Mesenchymal stem cell (in vitro differentiated cells and primary cell): ENCODE data around the gene RAB4A.
"Not testable (repeated sequence)": the region's sequence is repeated elsewhere in the genome, so short reads cannot be mapped to it uniquely, and the experiment has no call there.

Experiments used
- DNase-seq: peaks from one replicate; pipeline ENCODE4 v3.0.0-alpha.2; 2013
- H2AFZ ChIP-seq: one replicate; pipeline ENCODE4 v1.6.1; 2013; ENCODE audit warnings: low read depth, mild to moderate bottlenecking, control low read depth, inconsistent platforms, low read length, moderate library complexity
- H2AK5ac ChIP-seq: 2 replicates; pipeline ENCODE4 v1.6.1; 2013; ENCODE audit warnings: low read length, moderate library complexity, mild to moderate bottlenecking, inconsistent platforms; ENCODE audit not compliant: severe bottlenecking
- H2BK120ac ChIP-seq: one replicate; pipeline ENCODE4 v1.6.1; 2013; ENCODE audit warnings: low read depth, mild to moderate bottlenecking, inconsistent platforms, low read length, moderate library complexity
- H2BK12ac ChIP-seq, 2 experiments: one replicate each; pipeline ENCODE4 v1.6.1; 2013; ENCODE audit warnings: inconsistent platforms in 2 of 2, low read length in 2 of 2, mild to moderate bottlenecking in 2 of 2, moderate library complexity in 2 of 2, control low read depth in 1 of 2
- H2BK15ac ChIP-seq: one replicate; pipeline ENCODE4 v1.6.1; 2013; ENCODE audit warnings: mild to moderate bottlenecking, low read depth, inconsistent platforms; ENCODE audit not compliant: poor library complexity, severe bottlenecking
- H2BK5ac ChIP-seq: 2 replicates; pipeline ENCODE4 v1.6.1; 2013; ENCODE audit warnings: low read depth, mild to moderate bottlenecking, low read length, control low read depth, inconsistent platforms; ENCODE audit not compliant: poor library complexity, severe bottlenecking
- H3K14ac ChIP-seq, 2 experiments: one replicate each; pipeline ENCODE4 v1.6.1; 2013; ENCODE audit warnings: inconsistent platforms in 2 of 2, low read length in 2 of 2, control low read depth in 1 of 2, mild to moderate bottlenecking in 1 of 2, moderate library complexity in 1 of 2
- H3K18ac ChIP-seq, 2 experiments: one replicate each; pipeline ENCODE4 v1.6.1; 2013; ENCODE audit warnings: inconsistent platforms in 2 of 2, low read length in 2 of 2, control low read depth in 1 of 2, low read depth in 1 of 2, mild to moderate bottlenecking in 1 of 2
- H3K23ac ChIP-seq, 2 experiments: one replicate each; pipeline ENCODE4 v1.6.1; 2013; ENCODE audit warnings: inconsistent platforms in 2 of 2, low read length in 2 of 2, mild to moderate bottlenecking in 2 of 2, moderate library complexity in 2 of 2, control low read depth in 1 of 2
- H3K27ac ChIP-seq: 2 replicates; pipeline ENCODE4 v1.5.1; 2013; ENCODE audit warnings: mild to moderate bottlenecking, moderate library complexity, low read length, control low read depth, inconsistent platforms; ENCODE audit not compliant: poor library complexity, severe bottlenecking
- H3K27me3 ChIP-seq, 2 experiments: 2 replicates each; pipeline versions ENCODE4 v1.6.1 to v1.7.0; 2013; ENCODE audit warnings: low read length in 2 of 2, mild to moderate bottlenecking in 2 of 2, moderate library complexity in 2 of 2, control low read depth in 1 of 2, inconsistent platforms in 1 of 2; ENCODE audit not compliant: control insufficient read depth in 1 of 2, insufficient read depth in 1 of 2
- H3K36me3 ChIP-seq, 2 experiments: 2 replicates each; pipeline versions ENCODE4 v1.6.1 to v1.7.0; 2013; ENCODE audit warnings: low read length in 2 of 2, control low read depth in 1 of 2, inconsistent platforms in 1 of 2, low read depth in 1 of 2, mild to moderate bottlenecking in 1 of 2; ENCODE audit not compliant: insufficient read depth in 2 of 2, control insufficient read depth in 1 of 2
- H3K4ac ChIP-seq, 2 experiments: one replicate each; pipeline ENCODE4 v1.6.1; 2013; ENCODE audit warnings: inconsistent platforms in 2 of 2, low read length in 2 of 2, mild to moderate bottlenecking in 2 of 2, moderate library complexity in 2 of 2, control low read depth in 1 of 2, low read depth in 1 of 2
- H3K4me1 ChIP-seq: 2 replicates; pipeline ENCODE4 v1.6.1; 2013; ENCODE audit warnings: low read depth, low read length, control low read depth; ENCODE audit not compliant: control insufficient read depth, insufficient read depth
- H3K4me2 ChIP-seq: 2 replicates; pipeline ENCODE4 v1.6.1; 2013; ENCODE audit warnings: low read length, mild to moderate bottlenecking, inconsistent platforms; ENCODE audit not compliant: poor library complexity, severe bottlenecking
- H3K4me3 ChIP-seq, 2 experiments: 2 replicates each; pipeline versions ENCODE4 v1.5.1 to v1.7.0; 2013; ENCODE audit warnings: low read length in 2 of 2, mild to moderate bottlenecking in 2 of 2, control low read depth in 1 of 2, low read depth in 1 of 2; ENCODE audit not compliant: insufficient read depth in 1 of 2
- H3K79me1 ChIP-seq: replicated peaks from 2 replicates; pipeline ENCODE4 v1.6.1; 2013; ENCODE audit warnings: mild to moderate bottlenecking, control low read depth, low read length, inconsistent platforms; ENCODE audit not compliant: poor library complexity, severe bottlenecking
- H3K9ac ChIP-seq: 2 replicates; pipeline ENCODE4 v1.7.0; 2013; ENCODE audit warnings: mild to moderate bottlenecking, low read length, moderate library complexity
- H3K9me3 ChIP-seq: 2 replicates; pipeline ENCODE4 v1.7.0; 2013; ENCODE audit warnings: mild to moderate bottlenecking, low read length; ENCODE audit not compliant: control insufficient read depth
- H4K8ac ChIP-seq: one replicate; pipeline ENCODE4 v1.6.1; 2013; ENCODE audit warnings: inconsistent platforms, mild to moderate bottlenecking, low read length, moderate library complexity
- H4K91ac ChIP-seq: one replicate; pipeline ENCODE4 v1.6.1; 2013; ENCODE audit warnings: mild to moderate bottlenecking, low read length, inconsistent platforms
- WGBS: methylation state at CpG from one replicate; pipeline ENCODE4 v1.1.7; 2013; ENCODE audit warnings: mixed read lengths; 5-methylcytosine and 5-hydroxymethylcytosine counted together

RAB4A gene

GRCh38 chr1:229288516-229288915 lies 17.6 kb downstream of the RAB4A start:
- no peak overlapping the region for H2AFZ ChIP-seq
- H3K27me3 ChIP-seq = no peaks in the 10 kb centered on the region
- no peaks in the 10 kb centered on the region for H3K9me3 ChIP-seq
- H3K4ac ChIP-seq = no peak overlapping the region
- no peak overlapping the region for H2BK15ac ChIP-seq
- H3K4me2 ChIP-seq = no peak overlapping the region
- H3K4me3 ChIP-seq = no peak overlapping the region
- H2BK120ac ChIP-seq = no peak overlapping the region
- no peak overlapping the region for H4K91ac ChIP-seq
- H3K18ac ChIP-seq = no peak overlapping the region
- no peak for DNase-seq
- no peak overlapping the region for H2AK5ac ChIP-seq
- no peak overlapping the region for H3K27ac ChIP-seq
- H3K79me1 ChIP-seq = peaks cover 27% of the 10 kb centered on the region
- no peaks in the 10 kb centered on the region for H3K4me1 ChIP-seq
- H2BK5ac ChIP-seq = no peak overlapping the region
- H3K23ac ChIP-seq = no peak overlapping the region
- no peak overlapping the region for H3K14ac ChIP-seq
- H3K9ac ChIP-seq = no peak overlapping the region
- WGBS = no CpG with 5 or more reads among the region's 1 CpG
- no peak overlapping the region for H2BK12ac ChIP-seq
- H4K8ac ChIP-seq = no peak overlapping the region
- H3K36me3 ChIP-seq = peaks cover 10 to 31% of the 10 kb centered on the region in 2 experiments

- not testable (repeated sequence) for H3K4ac ChIP-seq, H2BK15ac ChIP-seq, H2BK12ac ChIP-seq, H3K4me3 ChIP-seq, H3K4me2 ChIP-seq, H3K23ac ChIP-seq, H2AFZ ChIP-seq, H4K91ac ChIP-seq, H3K14ac ChIP-seq, H3K27me3 ChIP-seq, DNase-seq, H2BK5ac ChIP-seq, H2BK120ac ChIP-seq, H3K27ac ChIP-seq, H2AK5ac ChIP-seq, H3K18ac ChIP-seq, H4K8ac ChIP-seq, H3K4me1 ChIP-seq, H3K9me3 ChIP-seq, H3K9ac ChIP-seq
- Histone ChIP-seq H3K79me1 (peaks cover 39% of the 10 kb centered on the region), H3K36me3 (peaks cover 21 to 41% of the 10 kb centered on the region in 2 experiments)
- whole genome bisulfite sequencing = 100% methylated on average over 1 of the region's 4 CpGs
These were observed 20.8 kb downstream of the RAB4A start for GRCh38 chr1:229291686-229292085.

GRCh38 chr1:229293528-229294204 lies 22.8 kb downstream of the RAB4A start:
- H3K79me1 ChIP-seq = peaks cover 36% of the 10 kb centered on the region
- no peak overlapping the region for H2BK5ac ChIP-seq
- no peak overlapping the region for H2AFZ ChIP-seq
- no peak overlapping the region for H3K23ac ChIP-seq
- no peak overlapping the region for H3K18ac ChIP-seq
- no peak overlapping the region for H3K4me3 ChIP-seq
- H3K27me3 ChIP-seq = no peaks in the 10 kb centered on the region
- H2BK12ac ChIP-seq = no peak overlapping the region
- no peak overlapping the region for H4K8ac ChIP-seq
- no peak overlapping the region for H2AK5ac ChIP-seq
- H3K36me3 ChIP-seq = peaks cover 21 to 57% of the 10 kb centered on the region in 2 experiments
- H3K4me2 ChIP-seq = no peak overlapping the region
- H3K9me3 ChIP-seq = no peaks in the 10 kb centered on the region
- no peak overlapping the region for H3K27ac ChIP-seq
- DNase-seq = no peak
- no peak overlapping the region for H4K91ac ChIP-seq
- no peak overlapping the region for H3K4ac ChIP-seq
- WGBS = 92% methylated on average over 10 of the region's 10 CpGs
- H3K14ac ChIP-seq = peak overlapping the region in 1 of 2 experiments; percentile 18
- no peak overlapping the region for H2BK120ac ChIP-seq
- no peak overlapping the region for H2BK15ac ChIP-seq
- H3K9ac ChIP-seq = no peak overlapping the region
- peaks cover 5% of the 10 kb centered on the region for H3K4me1 ChIP-seq

GRCh38 chr1:229295745-229296144 lies 24.8 kb downstream of the RAB4A start:
- Histone ChIP-seq H3K4me2 (no peak overlapping the region), H2BK5ac (no peak overlapping the region), H2AK5ac (no peak overlapping the region), H4K8ac (no peak overlapping the region), H3K4ac (no peak overlapping the region), H3K18ac (no peak overlapping the region), H3K4me3 (no peak overlapping the region), H3K4me1 (peaks cover 5% of the 10 kb centered on the region), H3K36me3 (peaks cover 27 to 62% of the 10 kb centered on the region in 2 experiments), H2AFZ (no peak overlapping the region), H3K27ac (no peak overlapping the region), H2BK15ac (no peak overlapping the region), H3K14ac (no peak overlapping the region), H3K9ac (no peak overlapping the region), H2BK120ac (no peak overlapping the region), H3K9me3 (no peaks in the 10 kb centered on the region), H4K91ac (no peak overlapping the region), H3K23ac (no peak overlapping the region), H3K27me3 (no peaks in the 10 kb centered on the region), H2BK12ac (no peak overlapping the region), H3K79me1 (peaks cover 31% of the 10 kb centered on the region)
- DNase-seq = no peak
- 97% methylated on average over 10 of the region's 11 CpGs for WGBS
